Upper lobe of left lung (tissue), 4 donors: ENCODE data around the gene CDPF1.

Source experiments
- CTCF ChIP-seq, 6 experiments: fragments of 450-650 bp in 4 of 6; fragments of 200-600 bp in 2 of 6; sonication (generic) in 2 of 6; IDR thresholded peaks; one replicate each; pipeline ENCODE4 v1.5.1; 2016 to 2019; ENCODE audit warnings: antibody characterized with exemption in 6 of 6
- EP300 ChIP-seq, 4 donors: sonication (generic); formaldehyde crosslinking; IDR thresholded peaks; one replicate each; pipeline ENCODE4 v1.5.1; 2017; ENCODE audit warnings: antibody characterized with exemption in 4 of 4, control low read depth in 2 of 4

GRCh38 chr22:46290121-46290842, 40.2 kb upstream of the CDPF1 start:
- TF ChIP-seq EP300 (IDR thresholded peaks at IDR 0.05) (no peak), CTCF (IDR thresholded peaks at IDR 0.05) (no peak)
